Endothelial cell of umbilical vein (primary cell): ENCODE results near the gene PTPRT.

ENCODE experiments used
- CTCF ChIP-seq, 2 donors: IDR thresholded peaks; 1 replicate in 1 of 2; 2 replicates in 1 of 2; pipeline ENCODE4 v1.5.1; 2011; ENCODE audit warnings: low read length in 2 of 2, mild to moderate bottlenecking in 2 of 2, moderate library complexity in 2 of 2, control low read depth in 1 of 2, inconsistent platforms in 1 of 2, low read depth in 1 of 2; ENCODE audit not compliant: insufficient read depth in 1 of 2; ENCODE audit errors: extremely low read depth in 1 of 2
- EZH2 ChIP-seq: IDR thresholded peaks from 2 replicates; pipeline ENCODE4 v1.6.1; 2012; ENCODE audit warnings: borderline replicate concordance, low read depth, mild to moderate bottlenecking, moderate library complexity, low read length, inconsistent platforms; ENCODE audit not compliant: severe bottlenecking
- FOS ChIP-seq: IDR thresholded peaks from 2 replicates; pipeline ENCODE4 v1.6.1; 2011; ENCODE audit warnings: mild to moderate bottlenecking, low read length, moderate library complexity, borderline replicate concordance; ENCODE audit not compliant: insufficient read depth
- GATA2 ChIP-seq: IDR thresholded peaks from 2 replicates; pipeline ENCODE4 v1.7.0; 2011; ENCODE audit warnings: low read depth, mild to moderate bottlenecking, moderate library complexity, mixed read lengths, low read length; ENCODE audit not compliant: insufficient read length, insufficient read depth
- JUN ChIP-seq: IDR thresholded peaks from 2 replicates; pipeline ENCODE4 v1.6.1; 2011; ENCODE audit warnings: borderline replicate concordance, low read depth; ENCODE audit not compliant: insufficient read length, insufficient read depth
- MAX ChIP-seq: IDR thresholded peaks from 2 replicates; pipeline ENCODE4 v1.6.1; 2011; ENCODE audit not compliant: insufficient read depth, insufficient read length
- MYC ChIP-seq: IDR thresholded peaks from one replicate; pipeline ENCODE4 v1.6.1; 2011; ENCODE audit warnings: mild to moderate bottlenecking, low read depth, low read length
- POLR2A ChIP-seq: IDR thresholded peaks from 2 replicates; pipeline ENCODE4 v1.6.1; 2012; ENCODE audit warnings: low read depth, mild to moderate bottlenecking, control low read depth, low read length
- POLR2AphosphoS5 ChIP-seq: IDR thresholded peaks from 2 replicates; pipeline ENCODE4 v1.6.1; 2012; ENCODE audit warnings: low read depth, mild to moderate bottlenecking, control low read depth, low read length, moderate library complexity; ENCODE audit not compliant: insufficient read depth

GRCh38 chr20:42429761-42430458 is 759.8 kb downstream of the PTPRT start:
- no peak for TF ChIP-seq CTCF (IDR thresholded peaks at IDR 0.05; ENCODE audit: extremely low read depth in 1 of 2, insufficient read depth in 1 of 2, low read depth in 1 of 2, low read length in 2 of 2)
- TF ChIP-seq MYC: no peak
- no peak for TF ChIP-seq MAX
- no peak for TF ChIP-seq POLR2AphosphoS5
- no peak for TF ChIP-seq POLR2A
- no peak for TF ChIP-seq EZH2
- no peak for TF ChIP-seq JUN
- TF ChIP-seq GATA2: no peak
- TF ChIP-seq FOS: no peak
